Measurements from ENCODE around the gene XPNPEP2. TPM values are rescaled to one million over a fixed set of nuclear protein-coding genes. Genes with fewer than 3 reads are reported as not detected.

XPNPEP2 gene
- total RNA-seq, 1 experiment from 2014 or later, result not detected

- CTCF ChIA-PET, result no interaction called here
- intact Hi-C loops (cut with micrococcal nuclease; ENCODE audit: unreplicated experiment), result no loop called here
- Histone ChIP-seq H3K27ac (ENCODE audit: low read length) (no peak overlapping the region), H3K27me3 (ENCODE audit: control insufficient read depth, insufficient read depth, low read length) (no peaks in the 10 kb centered on the region), H3K4me1 (ENCODE audit: control insufficient read depth, insufficient read depth, low read length) (no peaks in the 10 kb centered on the region), H3K36me3 (ENCODE audit: control insufficient read depth, insufficient read depth, low read length) (no peaks in the 10 kb centered on the region), H3K4me3 (ENCODE audit: low read depth in 2 of 2, low read length in 2 of 2) (no peak overlapping the region), H3K9me3 (ENCODE audit: control insufficient read depth, insufficient read depth, low read depth, low read length) (no peaks in the 10 kb centered on the region)
- TF ChIP-seq CTCF (IDR thresholded peaks at IDR 0.05) (no peak), SIN3A (IDR thresholded peaks at IDR 0.05; ENCODE audit: borderline replicate concordance, insufficient read depth, low read depth, low read length) (no peak), TCF7L2 (IDR thresholded peaks at IDR 0.05; ENCODE audit: low read depth, low read length) (no peak), REST (IDR thresholded peaks at IDR 0.05; ENCODE audit: insufficient read depth in 1 of 2, low read depth in 2 of 2, low read length in 1 of 2) (no peak), POLR2AphosphoS5 (IDR thresholded peaks at IDR 0.05; ENCODE audit: low read depth, low read length) (no peak)
- POLR2A ChIA-PET, result interaction anchor here (0.6 kb wide), 1 partner anchor 35 kb away, joined by 5 read pairs; no protein-coding TSS in a partner anchor
- in situ Hi-C loops (cut with HindIII; ENCODE audit: low pct_unique_long_range_greater_than_20kb, low sequenced_read_pairs), result no loop called here
- no peak for DNase-seq (ENCODE audit: low read depth, low spot score)
- ATAC-seq, result no peak
- BruUV-seq (replicated peaks), result no TSS peak
These were observed 24.2 kb upstream of the XPNPEP2 start for GRCh38 chrX:129714581-129714980.

DNA sequence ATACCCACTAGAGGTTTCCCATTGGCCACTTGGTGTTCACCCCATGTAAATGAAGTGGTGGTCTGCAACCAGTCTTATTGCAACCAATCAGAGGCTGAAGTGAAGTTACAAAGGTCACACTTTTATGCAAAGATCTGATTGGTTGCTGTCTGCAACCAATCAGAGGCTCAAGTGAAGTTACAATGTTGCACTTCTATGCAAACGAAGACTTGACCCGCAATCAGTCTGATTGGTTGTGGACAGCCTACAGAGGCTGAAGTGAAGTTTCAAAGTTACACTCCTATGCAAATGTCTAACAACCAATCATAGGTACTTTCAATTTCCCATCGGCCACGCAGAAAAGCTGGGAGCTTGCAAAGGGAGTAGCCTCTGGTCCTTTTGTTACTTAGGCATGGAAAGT, 22.3 kb upstream of the XPNPEP2 start:
- POLR2A ChIA-PET, result no interaction called here
- H3K27ac ChIP-seq (ENCODE audit: low read length), result no peak overlapping the region
- in situ Hi-C loops (cut with HindIII; ENCODE audit: low pct_unique_long_range_greater_than_20kb, low sequenced_read_pairs), result no loop called here
- no peak for ATAC-seq
- H3K9me3 ChIP-seq (ENCODE audit: control insufficient read depth, insufficient read depth, low read depth, low read length), result no peaks in the 10 kb centered on the region
- CTCF ChIA-PET, result no interaction called here
- intact Hi-C loops (cut with micrococcal nuclease; ENCODE audit: unreplicated experiment), result no loop called here
- TF ChIP-seq POLR2AphosphoS5 (IDR thresholded peaks at IDR 0.05; ENCODE audit: low read depth, low read length) (no peak), REST (IDR thresholded peaks at IDR 0.05; ENCODE audit: insufficient read depth in 1 of 2, low read depth in 2 of 2, low read length in 1 of 2) (no peak), SIN3A (IDR thresholded peaks at IDR 0.05; ENCODE audit: borderline replicate concordance, insufficient read depth, low read depth, low read length) (no peak), CTCF (IDR thresholded peaks at IDR 0.05) (no peak), TCF7L2 (IDR thresholded peaks at IDR 0.05; ENCODE audit: low read depth, low read length) (no peak)
- H3K4me1 ChIP-seq (ENCODE audit: control insufficient read depth, insufficient read depth, low read length), result no peaks in the 10 kb centered on the region
- DNase-seq (ENCODE audit: low read depth, low spot score), result no peak
- no TSS peak for BruUV-seq (replicated peaks)
- H3K4me3 ChIP-seq (ENCODE audit: low read depth in 2 of 2, low read length in 2 of 2), result no peak overlapping the region
- no peaks in the 10 kb centered on the region for H3K36me3 ChIP-seq (ENCODE audit: control insufficient read depth, insufficient read depth, low read length)
- H3K27me3 ChIP-seq (ENCODE audit: control insufficient read depth, insufficient read depth, low read length), result no peaks in the 10 kb centered on the region
